ENCODE data around the gene ZNF709. TPM values are rescaled to one million over a fixed set of nuclear protein-coding genes. Genes with fewer than 3 reads are reported as not detected.

Gene ZNF709
- total RNA-seq, 1 experiment from 2014 or later, result 4.0 TPM

GRCh38 chr19:12526542-12526941 lies 41.9 kb upstream of the ZNF709 start:
- Histone ChIP-seq H3K36me3 (ENCODE audit: control insufficient read depth, insufficient read depth, low read length) (peaks cover 5% of the 10 kb centered on the region), H3K27me3 (ENCODE audit: control insufficient read depth, insufficient read depth, low read length) (no peaks in the 10 kb centered on the region), H3K4me1 (ENCODE audit: control insufficient read depth, insufficient read depth, low read length) (no peaks in the 10 kb centered on the region), H3K4me3 (ENCODE audit: low read depth in 2 of 2, low read length in 2 of 2) (no peak overlapping the region), H3K9me3 (ENCODE audit: control insufficient read depth, insufficient read depth, low read depth, low read length) (peaks cover 77% of the 10 kb centered on the region), H3K27ac (ENCODE audit: low read length) (no peak overlapping the region)
- POLR2A ChIA-PET, result no interaction called here
- no TSS peak for BruUV-seq (replicated peaks)
- intact Hi-C loops (cut with micrococcal nuclease; ENCODE audit: unreplicated experiment) (no loop called here), in situ Hi-C loops (cut with HindIII; ENCODE audit: low pct_unique_long_range_greater_than_20kb, low sequenced_read_pairs) (no loop called here)
- no peak for DNase-seq (ENCODE audit: low read depth, low spot score)
- ATAC-seq, result no peak
- CTCF ChIA-PET, result no interaction called here
- TF ChIP-seq TCF7L2 (IDR thresholded peaks at IDR 0.05; ENCODE audit: low read depth, low read length) (no peak), SIN3A (IDR thresholded peaks at IDR 0.05; ENCODE audit: borderline replicate concordance, insufficient read depth, low read depth, low read length) (no peak), POLR2AphosphoS5 (IDR thresholded peaks at IDR 0.05; ENCODE audit: low read depth, low read length) (no peak)
- TF ChIP-seq, protein P1, sequence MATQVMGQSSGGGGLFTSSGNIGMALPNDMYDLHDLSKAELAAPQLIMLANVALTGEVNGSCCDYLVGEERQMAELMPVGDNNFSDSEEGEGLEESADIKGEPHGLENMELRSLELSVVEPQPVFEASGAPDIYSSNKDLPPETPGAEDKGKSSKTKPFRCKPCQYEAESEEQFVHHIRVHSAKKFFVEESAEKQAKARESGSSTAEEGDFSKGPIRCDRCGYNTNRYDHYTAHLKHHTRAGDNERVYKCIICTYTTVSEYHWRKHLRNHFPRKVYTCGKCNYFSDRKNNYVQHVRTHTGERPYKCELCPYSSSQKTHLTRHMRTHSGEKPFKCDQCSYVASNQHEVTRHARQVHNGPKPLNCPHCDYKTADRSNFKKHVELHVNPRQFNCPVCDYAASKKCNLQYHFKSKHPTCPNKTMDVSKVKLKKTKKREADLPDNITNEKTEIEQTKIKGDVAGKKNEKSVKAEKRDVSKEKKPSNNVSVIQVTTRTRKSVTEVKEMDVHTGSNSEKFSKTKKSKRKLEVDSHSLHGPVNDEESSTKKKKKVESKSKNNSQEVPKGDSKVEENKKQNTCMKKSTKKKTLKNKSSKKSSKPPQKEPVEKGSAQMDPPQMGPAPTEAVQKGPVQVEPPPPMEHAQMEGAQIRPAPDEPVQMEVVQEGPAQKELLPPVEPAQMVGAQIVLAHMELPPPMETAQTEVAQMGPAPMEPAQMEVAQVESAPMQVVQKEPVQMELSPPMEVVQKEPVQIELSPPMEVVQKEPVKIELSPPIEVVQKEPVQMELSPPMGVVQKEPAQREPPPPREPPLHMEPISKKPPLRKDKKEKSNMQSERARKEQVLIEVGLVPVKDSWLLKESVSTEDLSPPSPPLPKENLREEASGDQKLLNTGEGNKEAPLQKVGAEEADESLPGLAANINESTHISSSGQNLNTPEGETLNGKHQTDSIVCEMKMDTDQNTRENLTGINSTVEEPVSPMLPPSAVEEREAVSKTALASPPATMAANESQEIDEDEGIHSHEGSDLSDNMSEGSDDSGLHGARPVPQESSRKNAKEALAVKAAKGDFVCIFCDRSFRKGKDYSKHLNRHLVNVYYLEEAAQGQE (IDR thresholded peaks at IDR 0.05; ENCODE audit: insufficient read depth in 1 of 2, low read depth in 2 of 2, low read length in 1 of 2), result no peak

GRCh38 chr19:12521996-12522395 lies 37.4 kb upstream of the ZNF709 start:
- Histone ChIP-seq H3K4me3 (ENCODE audit: low read depth in 2 of 2, low read length in 2 of 2) (no peak overlapping the region), H3K27ac (ENCODE audit: low read length) (no peak overlapping the region), H3K27me3 (ENCODE audit: control insufficient read depth, insufficient read depth, low read length) (no peaks in the 10 kb centered on the region), H3K36me3 (ENCODE audit: control insufficient read depth, insufficient read depth, low read length) (peaks cover 5% of the 10 kb centered on the region), H3K4me1 (ENCODE audit: control insufficient read depth, insufficient read depth, low read length) (no peaks in the 10 kb centered on the region), H3K9me3 (ENCODE audit: control insufficient read depth, insufficient read depth, low read depth, low read length) (peaks cover 48% of the 10 kb centered on the region)
- intact Hi-C loops (cut with micrococcal nuclease; ENCODE audit: unreplicated experiment) (no loop called here), in situ Hi-C loops (cut with HindIII; ENCODE audit: low pct_unique_long_range_greater_than_20kb, low sequenced_read_pairs) (no loop called here)
- ATAC-seq (no peak), DNase-seq (ENCODE audit: low read depth, low spot score) (no peak)
- ChIA-PET POLR2A (no interaction called here), CTCF (no interaction called here)
- TF ChIP-seq POLR2AphosphoS5 (IDR thresholded peaks at IDR 0.05; ENCODE audit: low read depth, low read length) (no peak), TCF7L2 (IDR thresholded peaks at IDR 0.05; ENCODE audit: low read depth, low read length) (no peak), SIN3A (IDR thresholded peaks at IDR 0.05; ENCODE audit: borderline replicate concordance, insufficient read depth, low read depth, low read length) (no peak)
- TF ChIP-seq, protein P1 (IDR thresholded peaks at IDR 0.05; ENCODE audit: insufficient read depth in 1 of 2, low read depth in 2 of 2, low read length in 1 of 2), result no peak
- TF ChIP-seq, protein P2, sequence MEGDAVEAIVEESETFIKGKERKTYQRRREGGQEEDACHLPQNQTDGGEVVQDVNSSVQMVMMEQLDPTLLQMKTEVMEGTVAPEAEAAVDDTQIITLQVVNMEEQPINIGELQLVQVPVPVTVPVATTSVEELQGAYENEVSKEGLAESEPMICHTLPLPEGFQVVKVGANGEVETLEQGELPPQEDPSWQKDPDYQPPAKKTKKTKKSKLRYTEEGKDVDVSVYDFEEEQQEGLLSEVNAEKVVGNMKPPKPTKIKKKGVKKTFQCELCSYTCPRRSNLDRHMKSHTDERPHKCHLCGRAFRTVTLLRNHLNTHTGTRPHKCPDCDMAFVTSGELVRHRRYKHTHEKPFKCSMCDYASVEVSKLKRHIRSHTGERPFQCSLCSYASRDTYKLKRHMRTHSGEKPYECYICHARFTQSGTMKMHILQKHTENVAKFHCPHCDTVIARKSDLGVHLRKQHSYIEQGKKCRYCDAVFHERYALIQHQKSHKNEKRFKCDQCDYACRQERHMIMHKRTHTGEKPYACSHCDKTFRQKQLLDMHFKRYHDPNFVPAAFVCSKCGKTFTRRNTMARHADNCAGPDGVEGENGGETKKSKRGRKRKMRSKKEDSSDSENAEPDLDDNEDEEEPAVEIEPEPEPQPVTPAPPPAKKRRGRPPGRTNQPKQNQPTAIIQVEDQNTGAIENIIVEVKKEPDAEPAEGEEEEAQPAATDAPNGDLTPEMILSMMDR (IDR thresholded peaks at IDR 0.05), result no peak
- no TSS peak for BruUV-seq (replicated peaks)
